Globus pallidus (tissue), 1 donor: ENCODE data around the gene PKN2.
A peak's percentile ranks its signal among the peaks of the same experiment; 100 is the strongest.
"Not testable (repeated sequence)": the region's sequence is repeated elsewhere in the genome, so short reads cannot be mapped to it uniquely, and the experiment has no call there.

Experiments
- DNase-seq: peaks from one replicate; pipeline ENCODE4 v3.0.0-alpha.2; 2015; ENCODE audit warnings: low spot score

PKN2 gene

DNA sequence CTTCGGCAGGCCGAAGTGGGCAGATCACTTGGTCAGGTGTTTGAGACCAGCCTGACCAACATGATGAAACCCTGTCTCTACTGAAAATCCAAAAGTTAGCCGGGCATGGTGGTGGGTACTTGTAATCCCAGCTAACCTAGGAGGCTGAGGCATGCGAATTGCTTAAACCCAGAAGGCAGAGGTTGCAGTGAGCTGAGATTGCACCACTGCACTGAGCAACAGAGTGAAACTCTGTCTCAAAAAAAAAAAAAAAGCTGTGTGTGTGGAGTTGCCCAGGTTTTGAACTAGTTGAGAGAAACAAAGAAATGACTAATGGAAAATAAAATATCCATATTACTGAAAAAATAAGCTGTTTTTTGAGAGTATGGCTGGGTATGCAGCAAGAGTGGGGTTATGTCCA lies 107.1 kb downstream of the PKN2 start:
- DNase-seq, result no peak

DNA sequence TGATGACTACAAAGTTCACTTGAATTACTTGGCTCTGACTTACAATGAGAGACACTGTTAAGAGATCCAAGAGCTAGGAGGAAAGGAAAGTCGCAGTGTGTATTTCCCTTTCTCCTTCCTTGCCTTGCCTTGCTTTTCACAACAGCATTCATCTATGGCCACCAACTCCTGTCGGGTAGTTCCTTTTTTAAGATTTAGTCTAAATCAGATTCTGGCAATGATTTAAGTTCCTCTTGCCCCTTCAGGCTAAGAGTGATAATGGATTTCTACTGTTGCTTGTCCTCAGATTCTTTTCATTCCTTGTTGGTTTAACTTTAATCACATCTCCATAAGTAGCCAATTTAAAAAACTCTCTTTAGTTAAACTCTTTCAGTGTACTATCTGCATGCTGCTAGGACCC lies 115.4 kb downstream of the PKN2 start:
- peak; percentile 34 for DNase-seq

- DNase-seq, result peak; percentile 22
These were observed 116.4 kb downstream of the PKN2 start for GRCh38 chr1:88800382-88801051.

GRCh38 chr1:88801575-88802208 lies 117.6 kb downstream of the PKN2 start:
- DNase-seq, result no peak

GRCh38 chr1:88802404-88802803 lies 118.3 kb downstream of the PKN2 start:
- DNase-seq, result no peak

- no peak for DNase-seq
These were observed 118.9 kb downstream of the PKN2 start for GRCh38 chr1:88802950-88803349.

DNA sequence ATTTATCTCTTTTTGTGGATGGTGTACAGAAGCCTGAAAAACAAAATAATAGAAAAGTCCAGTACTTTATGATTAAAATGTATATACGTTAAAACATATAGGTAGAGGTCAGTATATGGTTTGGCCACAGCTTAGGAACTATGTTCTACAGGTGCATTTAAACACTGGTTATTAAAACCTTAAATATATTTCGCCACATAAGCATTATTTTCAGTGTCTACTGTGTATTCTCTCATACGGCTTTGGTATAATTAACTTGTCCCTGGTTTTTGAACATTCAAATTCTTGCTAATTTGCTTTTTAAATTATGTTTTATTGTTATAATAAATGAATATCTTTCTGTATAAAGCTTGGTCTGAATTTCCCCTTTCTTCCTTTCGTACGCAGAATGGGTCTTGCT lies 119.4 kb downstream of the PKN2 start:
- DNase-seq, result no peak

GRCh38 chr1:88812366-88812765 lies 128.3 kb downstream of the PKN2 start:
- no peak for DNase-seq

GRCh38 chr1:88813471-88813870 lies 129.4 kb downstream of the PKN2 start:
- no peak for DNase-seq

- not testable (repeated sequence) for DNase-seq
These were observed 135.6 kb downstream of the PKN2 start for GRCh38 chr1:88819642-88820041.

DNA sequence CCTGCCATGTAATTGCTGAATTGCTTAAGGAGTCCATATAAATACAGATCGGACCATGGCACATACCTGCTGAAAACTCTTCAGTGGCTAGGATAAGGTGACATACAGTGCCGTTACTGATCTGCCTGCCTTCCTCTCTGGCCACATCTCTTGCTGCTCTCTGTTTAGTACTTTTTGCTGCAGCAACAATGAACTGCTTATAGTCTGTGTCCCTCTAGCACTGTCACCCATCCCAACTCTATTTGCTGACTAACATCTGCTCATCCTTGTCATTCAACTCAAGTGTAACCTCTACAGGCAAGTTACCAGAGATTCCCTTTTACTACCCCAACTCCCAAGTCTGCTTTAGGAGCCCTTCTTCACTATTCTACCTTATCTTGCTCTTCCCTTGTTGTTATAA lies 141.6 kb downstream of the PKN2 start:
- DNase-seq, result peak; percentile 34

DNA sequence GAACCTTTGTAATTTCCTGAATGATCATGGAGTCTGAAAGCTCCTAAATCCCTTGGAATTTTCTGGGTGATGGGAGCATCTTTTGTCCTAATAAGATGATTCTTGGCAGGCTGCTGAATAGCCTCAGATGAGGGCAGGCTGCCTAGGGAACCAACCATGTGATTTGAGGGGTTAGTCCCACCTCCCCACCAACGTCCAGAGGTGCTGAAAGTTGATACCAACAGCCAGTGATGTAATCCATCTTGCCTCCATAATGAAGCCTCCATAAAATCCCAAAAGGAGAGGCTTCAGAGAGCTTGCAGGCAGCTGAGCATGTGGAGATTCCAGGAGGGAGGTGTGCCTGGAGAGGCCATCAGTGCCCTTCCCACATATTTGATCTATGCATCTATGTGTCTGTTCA lies 163.6 kb downstream of the PKN2 start:
- no peak for DNase-seq

DNA sequence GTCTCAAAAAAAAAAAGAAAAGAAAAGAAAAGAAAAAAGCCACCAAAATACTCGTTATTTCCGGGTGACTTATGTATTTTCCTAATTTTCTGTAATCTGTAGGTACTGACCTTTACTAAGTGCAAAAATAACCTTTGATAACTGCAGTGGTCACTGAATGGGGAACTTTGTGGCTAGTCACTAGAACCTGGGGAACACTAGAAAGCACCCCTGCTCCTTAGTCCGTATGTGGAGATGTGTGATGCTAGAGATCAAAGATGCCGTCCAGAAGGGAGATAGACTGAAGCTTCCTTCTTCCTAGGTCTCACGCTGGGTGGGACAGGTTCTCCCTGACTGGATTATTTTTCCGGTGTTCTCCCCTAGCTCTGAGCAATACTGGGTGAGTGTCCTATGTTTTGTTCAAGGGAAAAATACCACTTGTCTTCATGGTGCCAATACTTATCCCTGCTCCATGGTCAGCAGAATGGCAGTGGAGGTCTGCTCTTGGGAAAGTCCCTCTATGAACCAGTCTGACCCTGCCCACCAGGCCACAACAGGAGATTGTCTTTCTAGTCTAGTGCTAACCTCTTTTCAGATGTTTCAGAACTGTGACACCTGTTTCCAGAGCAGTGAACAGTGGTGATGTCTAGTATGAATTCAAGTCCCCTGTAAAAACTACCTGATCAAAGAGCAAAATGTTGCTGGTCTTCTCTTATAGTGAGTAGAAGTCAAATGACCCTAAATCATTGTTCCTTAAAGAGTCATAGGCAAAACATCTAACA lies 167.4 kb downstream of the PKN2 start:
- no peak for DNase-seq

DNA sequence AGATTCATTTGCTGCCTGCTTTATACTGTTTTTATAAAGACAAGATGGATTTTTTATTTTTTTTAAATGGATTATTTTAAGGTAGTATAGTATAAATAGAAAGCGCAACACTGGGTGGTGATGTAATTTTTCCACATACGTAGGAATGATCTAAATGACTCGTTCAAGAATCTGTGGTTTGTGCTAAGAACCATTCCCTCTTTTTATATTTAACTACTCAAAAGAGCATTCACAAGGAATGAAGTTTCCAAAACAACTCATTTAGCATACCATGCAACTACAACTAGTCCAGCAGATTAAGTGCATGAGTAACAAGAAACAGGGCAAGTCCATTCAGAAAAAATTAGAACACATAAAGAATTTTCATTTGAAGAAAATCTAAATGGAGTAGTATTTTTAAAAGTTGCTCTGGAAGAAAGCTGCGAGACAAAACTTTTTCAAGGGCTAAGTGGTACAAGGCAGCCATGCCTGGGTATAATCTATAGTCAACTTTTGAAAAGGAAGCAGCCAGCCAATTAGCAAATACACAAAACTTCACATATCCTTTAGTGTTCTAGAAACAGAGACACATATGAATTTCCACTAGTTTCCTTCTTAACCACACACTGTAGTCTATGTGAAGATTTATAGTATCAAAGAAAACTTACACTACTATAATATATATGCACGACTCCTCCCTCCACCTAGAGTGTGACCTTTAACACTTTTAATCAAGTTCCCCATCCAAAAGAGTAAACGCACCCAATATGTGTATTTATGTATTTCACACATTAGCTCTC lies 183.9 kb downstream of the PKN2 start:
- no peak for DNase-seq

DNA sequence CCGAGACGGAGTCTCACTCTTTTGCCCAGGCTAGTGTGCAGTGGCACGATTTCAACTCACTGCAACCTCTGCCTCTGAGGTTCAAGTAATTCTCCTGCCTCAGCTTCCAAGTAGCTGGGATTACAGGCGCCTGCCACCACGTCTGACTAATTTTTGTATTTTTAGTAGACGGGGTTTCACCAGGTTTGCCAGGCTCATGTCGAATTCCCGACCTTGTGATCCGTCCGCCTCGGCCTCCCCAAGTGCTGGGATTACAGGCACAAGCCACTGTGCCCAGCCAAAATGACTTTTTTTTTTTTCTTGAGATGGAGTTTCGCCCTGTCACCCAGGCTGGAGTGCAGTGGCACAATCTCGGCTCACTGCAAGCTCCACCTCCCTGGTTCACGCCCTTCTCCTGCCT lies 185.6 kb downstream of the PKN2 start:
- DNase-seq, result not testable (repeated sequence)

DNA sequence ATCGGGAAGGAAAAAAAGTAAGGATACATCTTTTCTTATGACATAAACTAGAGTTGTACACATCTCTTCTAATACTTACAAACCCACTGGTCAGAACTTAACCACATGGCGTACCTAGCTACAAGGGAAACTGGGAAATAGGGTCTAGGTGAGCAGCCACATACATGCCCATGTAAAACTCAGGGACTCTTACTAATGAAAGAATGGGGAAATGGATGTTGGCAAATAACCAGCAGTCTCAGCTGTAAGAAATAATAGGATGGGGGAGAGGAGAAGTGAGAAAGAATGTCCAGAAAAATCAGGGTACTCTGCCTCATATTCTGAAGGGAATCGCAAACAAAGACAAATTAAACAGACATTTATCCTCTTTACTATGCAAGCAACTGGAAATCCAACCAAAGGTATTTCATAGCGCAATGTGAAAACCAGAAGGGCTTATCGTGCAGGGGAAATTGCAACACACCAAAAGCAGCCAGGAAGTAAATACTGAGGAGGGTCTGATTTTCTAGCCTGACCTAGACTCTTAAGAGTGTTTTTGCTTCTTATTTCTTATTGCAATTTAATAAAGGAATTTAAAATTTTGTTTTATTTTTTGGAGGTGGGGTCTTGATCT lies 189.8 kb downstream of the PKN2 start:
- DNase-seq, result no peak

DNA sequence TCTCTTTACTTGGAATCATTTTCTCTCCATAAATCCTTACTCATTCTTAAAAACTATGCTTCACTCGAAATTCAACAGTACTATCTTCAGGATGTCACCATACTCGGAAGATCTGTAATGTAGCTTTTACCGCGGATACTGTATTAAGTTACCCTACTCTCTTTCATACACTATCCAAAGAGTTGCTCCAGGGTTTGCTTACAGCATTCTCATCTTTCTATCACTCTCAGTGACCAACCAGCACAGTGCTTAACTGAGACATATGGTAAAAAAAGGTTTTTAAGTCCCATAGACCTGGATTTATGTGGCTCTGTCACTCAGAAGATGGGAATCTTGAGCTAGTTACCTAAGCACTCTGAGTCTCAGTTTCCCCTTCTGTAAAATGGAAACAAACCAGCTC lies 191.5 kb downstream of the PKN2 start:
- DNase-seq, result no peak

DNA sequence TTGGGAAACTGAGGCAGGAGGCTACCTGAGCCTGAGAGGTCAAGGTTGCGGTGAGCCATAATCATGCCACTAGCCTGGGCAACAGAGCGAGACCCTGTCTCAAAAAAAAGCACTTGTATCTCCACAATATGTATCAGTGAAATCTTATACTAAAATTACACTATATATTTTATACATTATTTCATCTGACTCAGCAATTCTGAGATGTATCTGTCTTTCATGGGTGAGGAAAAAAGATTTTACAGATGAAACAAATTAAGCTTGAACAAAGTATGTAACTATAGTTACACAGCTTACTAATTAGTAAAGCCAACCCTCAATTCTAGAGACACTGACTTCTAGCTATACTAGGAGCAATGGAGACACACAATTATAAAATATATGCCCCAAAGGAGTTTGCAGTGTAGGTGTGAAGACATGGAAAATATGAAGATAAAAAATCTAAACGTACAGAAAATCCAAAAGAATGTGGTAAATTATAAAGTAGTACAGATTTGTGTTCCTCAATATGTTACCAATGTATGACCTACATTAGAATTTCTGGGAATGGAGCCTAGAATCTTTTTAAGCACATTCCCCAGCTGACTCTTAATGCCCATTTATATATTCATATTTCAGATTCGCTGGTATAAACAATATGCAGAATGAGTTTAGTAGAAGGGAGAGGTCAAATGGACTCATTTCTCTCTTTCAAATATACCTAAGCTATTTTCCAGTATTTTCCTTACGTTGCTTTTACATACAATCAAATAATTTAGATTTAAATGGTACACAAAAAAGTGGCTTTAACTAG lies 192.7 kb downstream of the PKN2 start:
- DNase-seq, result no peak

DNA sequence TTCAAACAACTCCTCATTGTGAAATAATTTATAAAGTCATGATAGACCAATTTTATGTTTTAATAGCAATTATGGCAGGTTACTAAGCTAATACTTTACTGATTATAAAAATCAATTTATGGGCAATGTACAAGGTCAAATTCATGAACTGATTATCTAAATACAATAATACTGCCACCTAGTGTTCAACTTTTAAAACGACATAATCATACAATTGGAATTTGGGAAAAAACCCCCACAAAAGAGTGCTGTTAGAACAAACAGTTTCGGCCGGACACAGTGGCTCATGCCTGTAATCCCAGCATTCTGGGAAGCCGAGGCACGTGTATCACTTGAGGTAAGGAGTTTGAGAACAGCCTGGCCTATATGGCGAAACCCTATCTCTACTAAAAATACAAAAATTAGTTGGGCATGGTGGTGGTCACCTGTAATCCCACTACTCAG lies 193.3 kb downstream of the PKN2 start:
- DNase-seq, result peak; percentile 19

GRCh38 chr1:88877911-88878310 lies 193.8 kb downstream of the PKN2 start:
- DNase-seq, result no peak

DNA sequence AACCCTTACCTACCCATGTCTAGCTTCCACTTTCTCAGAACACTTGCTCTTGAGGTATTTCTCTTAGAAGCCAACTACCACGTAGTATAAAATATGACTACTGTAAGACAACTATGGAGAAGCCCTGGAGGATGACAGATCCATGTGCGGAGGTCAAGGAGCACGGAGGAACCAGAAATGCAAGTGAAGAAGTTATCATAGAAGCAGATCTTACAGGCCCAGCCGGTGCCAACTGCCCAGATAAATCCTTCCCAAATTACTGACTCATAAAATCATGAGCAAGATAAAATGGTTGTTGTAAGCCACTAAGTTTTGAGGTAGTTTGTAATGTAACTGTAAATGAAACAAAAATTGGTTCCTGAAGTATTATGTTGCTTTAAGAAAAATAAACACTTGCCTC lies 194.7 kb downstream of the PKN2 start:
- DNase-seq, result no peak
